ENCODE results near the gene SASH1. TPM values are rescaled to one million over a fixed set of nuclear protein-coding genes. Genes with fewer than 3 reads are reported as not detected.

SASH1 gene
- total RNA-seq, 1 experiment from 2014 or later: 27.4 TPM

GRCh38 chr6:148497717-148498116, 155.1 kb downstream of the SASH1 start:
- H3K4me1 Mint-ChIP-seq: no peaks in the 10 kb centered on the region
- no peak for DNase-seq (ENCODE audit: low spot score)
- TF ChIP-seq ZNF281 (CRISPR knock-in tag; IDR thresholded peaks at IDR 0.05): no peak
- TF ChIP-seq SMAD4 (CRISPR knock-in tag; IDR thresholded peaks at IDR 0.05): no peak
- no peak for TF ChIP-seq ZNF671 (CRISPR knock-in tag; IDR thresholded peaks at IDR 0.05)
- no peak for TF ChIP-seq GRHL2 (CRISPR knock-in tag; IDR thresholded peaks at IDR 0.05; ENCODE audit: insufficient replicate concordance, severe bottlenecking)
- no peak for TF ChIP-seq ESRRA (CRISPR knock-in tag; IDR thresholded peaks at IDR 0.05; ENCODE audit: borderline replicate concordance)
- TF ChIP-seq JUN (CRISPR knock-in tag; IDR thresholded peaks at IDR 0.05): no peak
- no peak for TF ChIP-seq CDX4 (CRISPR knock-in tag; IDR thresholded peaks at IDR 0.05; ENCODE audit: borderline replicate concordance)
- no peak for TF ChIP-seq CREB1 (CRISPR knock-in tag; IDR thresholded peaks at IDR 0.05)
- no peak for TF ChIP-seq OVOL2 (CRISPR knock-in tag; IDR thresholded peaks at IDR 0.05; ENCODE audit: borderline replicate concordance)
- no peak for TF ChIP-seq NR1H2 (CRISPR knock-in tag; IDR thresholded peaks at IDR 0.05)
- no peak for TF ChIP-seq HMGA2 (CRISPR knock-in tag; IDR thresholded peaks at IDR 0.05)
- TF ChIP-seq ATF6 (CRISPR knock-in tag; IDR thresholded peaks at IDR 0.05): no peak
- TF ChIP-seq ZNF425 (CRISPR knock-in tag; conservative IDR thresholded peaks at IDR 0.05): no peak
- TF ChIP-seq PRDM15 (CRISPR knock-in tag; IDR thresholded peaks at IDR 0.05): no peak
- TF ChIP-seq EMX1 (CRISPR knock-in tag; IDR thresholded peaks at IDR 0.05): no peak
- no peak for TF ChIP-seq CBFB (CRISPR knock-in tag; IDR thresholded peaks at IDR 0.05; ENCODE audit: low read depth)
- TF ChIP-seq E2F5 (CRISPR knock-in tag; IDR thresholded peaks at IDR 0.05): no peak
- no peak for TF ChIP-seq NR3C1 (CRISPR knock-in tag; conservative IDR thresholded peaks at IDR 0.05; ENCODE audit: low read depth)
- no peak for TF ChIP-seq ZNF317 (CRISPR knock-in tag; IDR thresholded peaks at IDR 0.05; ENCODE audit: borderline replicate concordance, low read depth)
- no peak for TF ChIP-seq MYBL2 (CRISPR knock-in tag; IDR thresholded peaks at IDR 0.05)
- no peak for ATAC-seq
- H3K27me3 Mint-ChIP-seq (ENCODE audit: low read depth): no peaks in the 10 kb centered on the region
- ChIA-PET POLR2A (interaction anchor here (0.6 to 0.7 kb wide), 2 partner anchors 9 to 310 kb away, joined by 3 read pairs; no protein-coding TSS in a partner anchor), CTCF (interaction anchor here (1.2 kb wide), 1 partner anchor 80 kb away, joined by 3 read pairs; no protein-coding TSS in a partner anchor)
- H3K9me3 Mint-ChIP-seq: no peaks in the 10 kb centered on the region
- peaks cover 4% of the 10 kb centered on the region; the same call in 1 of the 2 replicates for H3K36me3 Mint-ChIP-seq
- no peak overlapping the region for H3K27ac Mint-ChIP-seq
- H3K4me3 Mint-ChIP-seq: no peak overlapping the region

All from WTC11 (cell line).